ENCODE data around the gene KRT6B. TPM values are rescaled to one million over a fixed set of nuclear protein-coding genes. Genes with fewer than 3 reads are reported as not detected.
A peak's percentile ranks its signal among the peaks of the same experiment; 100 is the strongest.

KRT6B gene
- total and polyA plus RNA-seq, 7 donors, result 0.60 to 0.61 TPM; not detected in 5

DNA sequence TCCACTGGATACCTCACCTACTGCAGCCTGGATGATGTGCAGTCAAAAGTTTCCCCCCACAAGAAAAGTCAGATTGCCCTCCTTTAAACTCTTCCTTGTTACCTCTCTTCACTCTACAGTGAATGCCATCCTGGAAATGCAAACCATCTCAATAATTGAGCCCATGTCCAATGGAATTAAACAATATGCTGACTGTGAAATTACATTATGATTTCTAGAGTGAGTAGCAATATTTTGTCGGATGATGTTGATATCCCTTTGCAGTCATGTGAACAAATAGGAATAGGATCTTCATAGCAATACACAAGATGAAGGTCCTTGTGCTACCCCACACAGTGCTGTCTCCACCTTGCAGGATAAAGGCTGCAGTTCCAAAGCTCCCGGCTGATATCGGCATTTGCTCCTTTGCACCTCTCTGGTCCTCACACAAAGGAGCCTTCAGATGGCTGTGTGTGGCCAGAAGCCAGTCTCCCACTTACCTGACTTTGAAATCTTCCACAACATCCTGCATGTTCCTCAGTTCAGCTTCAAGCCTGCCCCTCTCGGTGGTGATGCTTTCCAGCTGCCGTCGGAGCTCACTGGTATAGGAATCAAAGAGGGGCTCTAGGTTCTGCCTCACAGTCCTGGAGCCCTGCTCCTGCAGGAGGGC is 19.3 kb downstream of the KRT6B start:
- intact Hi-C loops (cut with DNase I), result no loop called here
- Histone ChIP-seq H3K4me1 (peaks cover 0 to 17% (median 12%) of the 10 kb centered on the region in 4 donors), H3K27me3 (no peaks in the 10 kb centered on the region), H3K27ac (no peak overlapping the region), H3K4me3 (no peak overlapping the region), H3K9me3 (no peaks in the 10 kb centered on the region), H3K36me3 (no peaks in the 10 kb centered on the region)
- 85 to 93% methylated on average over 6 of the region's 6 CpGs for WGBS, 2 donors
- TF ChIP-seq POLR2AphosphoS5 (IDR thresholded peaks at IDR 0.05) (no peak), EP300 (IDR thresholded peaks at IDR 0.05) (no peak), POLR2A (IDR thresholded peaks at IDR 0.05) (no peak)
- TF ChIP-seq, protein P1, sequence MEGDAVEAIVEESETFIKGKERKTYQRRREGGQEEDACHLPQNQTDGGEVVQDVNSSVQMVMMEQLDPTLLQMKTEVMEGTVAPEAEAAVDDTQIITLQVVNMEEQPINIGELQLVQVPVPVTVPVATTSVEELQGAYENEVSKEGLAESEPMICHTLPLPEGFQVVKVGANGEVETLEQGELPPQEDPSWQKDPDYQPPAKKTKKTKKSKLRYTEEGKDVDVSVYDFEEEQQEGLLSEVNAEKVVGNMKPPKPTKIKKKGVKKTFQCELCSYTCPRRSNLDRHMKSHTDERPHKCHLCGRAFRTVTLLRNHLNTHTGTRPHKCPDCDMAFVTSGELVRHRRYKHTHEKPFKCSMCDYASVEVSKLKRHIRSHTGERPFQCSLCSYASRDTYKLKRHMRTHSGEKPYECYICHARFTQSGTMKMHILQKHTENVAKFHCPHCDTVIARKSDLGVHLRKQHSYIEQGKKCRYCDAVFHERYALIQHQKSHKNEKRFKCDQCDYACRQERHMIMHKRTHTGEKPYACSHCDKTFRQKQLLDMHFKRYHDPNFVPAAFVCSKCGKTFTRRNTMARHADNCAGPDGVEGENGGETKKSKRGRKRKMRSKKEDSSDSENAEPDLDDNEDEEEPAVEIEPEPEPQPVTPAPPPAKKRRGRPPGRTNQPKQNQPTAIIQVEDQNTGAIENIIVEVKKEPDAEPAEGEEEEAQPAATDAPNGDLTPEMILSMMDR (IDR thresholded peaks at IDR 0.05), result no peak
- no peak for DNase-seq

DNA sequence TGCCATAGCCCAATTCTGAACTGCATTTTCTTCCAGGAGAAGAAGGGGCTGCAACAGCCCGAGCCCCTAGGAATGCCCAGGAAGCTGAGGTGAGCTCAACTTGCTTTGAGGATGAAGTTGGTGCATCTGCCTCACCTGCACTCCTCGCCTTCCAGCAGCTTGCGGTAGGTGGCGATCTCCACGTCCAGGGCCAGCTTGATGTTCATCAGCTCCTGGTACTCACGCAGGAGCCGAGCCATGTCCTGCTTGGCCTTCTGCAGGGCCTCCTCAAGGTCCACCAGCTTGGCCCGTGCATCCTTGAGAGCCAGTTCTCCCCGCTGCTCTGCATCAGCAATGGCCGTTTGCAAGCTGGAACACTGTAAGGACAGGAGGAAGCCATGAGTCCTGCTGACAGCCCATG is 23.8 kb downstream of the KRT6B start:
- no peak for DNase-seq
- H3K36me3 ChIP-seq, result no peaks in the 10 kb centered on the region
- TF ChIP-seq EP300 (IDR thresholded peaks at IDR 0.05) (no peak), POLR2AphosphoS5 (IDR thresholded peaks at IDR 0.05) (no peak), POLR2A (IDR thresholded peaks at IDR 0.05) (no peak)
- TF ChIP-seq, protein P1 (IDR thresholded peaks at IDR 0.05), result no peak
- no peaks in the 10 kb centered on the region for H3K27me3 ChIP-seq
- peaks cover 0 to 47% (median 25%) of the 10 kb centered on the region in 4 donors for H3K4me1 ChIP-seq
- no peak overlapping the region for H3K27ac ChIP-seq
- H3K9me3 ChIP-seq, result no peaks in the 10 kb centered on the region
- WGBS, 2 donors, result 82 to 84% methylated on average over 10 of the region's 10 CpGs
- no peak overlapping the region for H3K4me3 ChIP-seq
- intact Hi-C loops (cut with DNase I), result no loop called here

DNA sequence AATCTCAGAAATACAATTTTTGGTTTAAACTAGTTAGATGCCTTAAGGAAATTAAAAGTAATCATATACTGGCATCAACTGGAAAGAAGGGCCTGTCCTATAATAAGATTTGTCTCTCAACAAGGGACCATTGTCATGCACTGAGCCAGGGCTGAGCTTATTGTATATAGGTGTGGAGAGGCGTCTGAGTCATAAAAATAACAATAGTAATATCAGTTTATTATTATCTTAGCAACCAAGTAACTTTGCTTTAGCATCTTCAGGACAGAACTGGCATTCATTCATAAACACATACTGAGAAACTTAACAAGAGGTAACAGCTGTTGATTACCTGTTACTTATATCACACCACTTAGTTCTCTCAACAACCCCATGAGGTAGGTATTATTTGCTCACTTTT is 24.9 kb downstream of the KRT6B start:
- intact Hi-C loops (cut with DNase I), result no loop called here
- no peak for DNase-seq

DNA sequence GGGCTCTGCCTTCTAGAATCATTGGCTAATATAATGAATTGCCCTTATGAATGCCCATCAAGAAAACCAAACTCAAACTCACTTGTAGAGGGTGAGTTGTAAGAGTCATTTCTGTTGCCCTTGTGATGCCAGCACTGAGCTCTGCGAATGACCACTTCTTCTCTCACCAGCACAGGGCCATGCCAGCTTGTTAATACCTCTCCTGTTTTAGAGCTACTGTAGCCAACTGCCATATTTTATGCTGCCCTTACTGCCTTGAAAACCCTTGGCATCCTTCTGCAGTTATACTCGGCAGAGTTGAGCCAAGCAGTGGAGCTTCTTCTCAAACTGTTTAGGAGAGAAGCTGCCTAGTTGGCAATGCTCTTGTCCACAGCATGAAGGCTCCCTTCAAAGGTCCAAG is 25.9 kb downstream of the KRT6B start:
- Histone ChIP-seq H3K36me3 (no peaks in the 10 kb centered on the region), H3K4me3 (no peak overlapping the region), H3K27me3 (no peaks in the 10 kb centered on the region), H3K9me3 (no peaks in the 10 kb centered on the region), H3K27ac (peak overlapping the region in 3 of 4 donors; percentile 43 to 83 (median 80)), H3K4me1 (peaks cover 0 to 57% (median 31%) of the 10 kb centered on the region in 4 donors)
- 87 to 90% methylated on average over 2 of the region's 2 CpGs for WGBS, 2 donors
- intact Hi-C loops (cut with DNase I), result no loop called here
- DNase-seq, result peak; percentile 77
- TF ChIP-seq, protein P1 (IDR thresholded peaks at IDR 0.05), result no peak
- peak in 3 of 4 donors; percentile 26 to 64 (median 62) for TF ChIP-seq POLR2AphosphoS5 (IDR thresholded peaks at IDR 0.05)
- TF ChIP-seq EP300 (IDR thresholded peaks at IDR 0.05), result no peak
- TF ChIP-seq POLR2A (IDR thresholded peaks at IDR 0.05), result no peak

More for the DNA sequence above, 24.9 kb downstream of the KRT6B start:
- no peak for TF ChIP-seq POLR2AphosphoS5 (IDR thresholded peaks at IDR 0.05)
- no peak for TF ChIP-seq POLR2A (IDR thresholded peaks at IDR 0.05)
- TF ChIP-seq, protein P1 (IDR thresholded peaks at IDR 0.05), result no peak
- no peak for TF ChIP-seq EP300 (IDR thresholded peaks at IDR 0.05)
- H3K4me1 ChIP-seq, result peaks cover 0 to 57% (median 31%) of the 10 kb centered on the region in 4 donors
- H3K27me3 ChIP-seq, result no peaks in the 10 kb centered on the region
- 17 to 62% methylated on average over 1 of the region's 1 CpG for WGBS, 2 donors
- H3K4me3 ChIP-seq, result no peak overlapping the region
- H3K36me3 ChIP-seq, result no peaks in the 10 kb centered on the region
- H3K9me3 ChIP-seq, result no peaks in the 10 kb centered on the region
- H3K27ac ChIP-seq, result no peak overlapping the region

Data from sigmoid colon (tissue), 7 donors.